HepG2 (cell line): ENCODE measurements around the gene WIZ. TPM values are rescaled to one million over a fixed set of nuclear protein-coding genes. Genes with fewer than 3 reads are reported as not detected.

Experiments used
- ATAC-seq: fragments of 200-7000 bp; cut with Tn5 transposase; 3 replicates; pipeline ENCODE4 v1.9.1; 2020; ENCODE audit warnings: mild to moderate bottlenecking, moderate library complexity
- BruUV-seq: library from RNA; stranded (reverse); fragments of 400-500 nt; replicated peaks from 2 replicates; lab custom pipeline; 2021; lab: Mats Ljungman, UMichigan
- CTCF ChIA-PET: fragments of 300-600 bp; formaldehyde crosslinking; extraction: SDS; loops from one replicate; lab custom pipeline; 2021; ENCODE audit warnings: low total read pairs, inconsistent platforms, low intra/inter-chr PET ratio; lab: Yijun Ruan, JAX
- POLR2A ChIA-PET: fragments of 350-600 bp; sonication (Branson Sonifier 250); formaldehyde crosslinking; loops from one replicate; lab custom pipeline; 2020; ENCODE audit warnings: antibody characterized with exemption, inconsistent platforms; lab: Yijun Ruan, JAX
- DNase-seq: peaks from one replicate; pipeline ENCODE4 v3.0.0-alpha.2; 2015; ENCODE audit warnings: low spot score
- FAIRE-seq: peaks from 3 replicates; lab custom pipeline; 2011; peaks lifted over from hg19 to GRCh38; lab: Jason Lieb, UNC
- H2AFZ ChIP-seq: one replicate; pipeline ENCODE4 v1.6.1; 2011; ENCODE audit warnings: low read length, inconsistent platforms
- H3K27ac ChIP-seq: fragments of 300-600 bp; 3 replicates; pipeline ENCODE4 v1.8.0; 2011; ENCODE audit warnings: mixed run types, mild to moderate bottlenecking, mixed read lengths, low read length, inconsistent platforms; ENCODE audit not compliant: insufficient read depth; ENCODE audit errors: extremely low read length
- H3K27me3 ChIP-seq, 2 experiments: fragments of 200-600 bp in 1 of 2; 2 replicates in 1 of 2; 3 replicates in 1 of 2; pipeline versions ENCODE4 v1.6.0 to v1.8.0; 2011; ENCODE audit warnings: low read length in 2 of 2, mild to moderate bottlenecking in 2 of 2, moderate library complexity in 2 of 2, inconsistent platforms in 1 of 2; ENCODE audit not compliant: insufficient read depth in 2 of 2, control insufficient read depth in 1 of 2
- H3K36me3 ChIP-seq, 2 experiments: fragments of 200-600 bp in 1 of 2; replicated peaks in 1 of 2; 2 replicates in 1 of 2; 3 replicates in 1 of 2; pipeline versions ENCODE4 v1.5.1 to v1.8.0; 2011; ENCODE audit warnings: low read length in 2 of 2, inconsistent platforms in 1 of 2; ENCODE audit not compliant: insufficient read depth in 2 of 2, control insufficient read depth in 1 of 2
- H3K4me1 ChIP-seq: 2 replicates; pipeline ENCODE4 v1.5.1; 2012; ENCODE audit warnings: low read length, inconsistent platforms; ENCODE audit not compliant: insufficient read depth
- H3K4me2 ChIP-seq: 2 replicates; pipeline ENCODE4 v1.6.0; 2011; ENCODE audit warnings: low read depth, low read length, inconsistent platforms
- H3K4me3 ChIP-seq, 3 experiments: fragments of 200-600 bp in 1 of 3; sonication (generic), shearing (Covaris generic) in 1 of 3; replicated peaks in 1 of 3; 2 replicates each; pipeline ENCODE4 v1.5.1; 2011 to 2016; ENCODE audit warnings: low read length in 3 of 3, inconsistent platforms in 2 of 3, low read depth in 2 of 3, mild to moderate bottlenecking in 2 of 3, control low read depth in 1 of 3, mixed read lengths in 1 of 3; ENCODE audit not compliant: insufficient read depth in 1 of 3
- H3K79me2 ChIP-seq: one replicate; pipeline ENCODE4 v1.6.1; 2011; ENCODE audit warnings: low read length, inconsistent platforms; ENCODE audit not compliant: insufficient read depth
- H3K9ac ChIP-seq: 2 replicates; pipeline ENCODE4 v1.6.0; 2011; ENCODE audit warnings: mild to moderate bottlenecking, low read depth, low read length, inconsistent platforms; ENCODE audit not compliant: insufficient read depth
- H3K9me3 ChIP-seq: 2 replicates; pipeline ENCODE4 v1.5.1; 2012; ENCODE audit warnings: mild to moderate bottlenecking, low read length
- H4K20me1 ChIP-seq: 2 replicates; pipeline ENCODE4 v1.6.0; 2011; ENCODE audit warnings: inconsistent platforms, mild to moderate bottlenecking, low read length, moderate library complexity; ENCODE audit not compliant: insufficient read depth
- KDM2A ChIP-seq: sonication (generic); formaldehyde crosslinking; IDR thresholded peaks from 2 replicates; pipeline ENCODE4 v1.4.0; 2020; ENCODE audit warnings: low read depth, missing genetic modification reagents, borderline replicate concordance
- MAFF ChIP-seq: IDR thresholded peaks from 2 replicates; pipeline ENCODE4 v1.6.1; 2011; ENCODE audit warnings: low read depth, low read length, improper control_type of control experiment
- NFE2L2 ChIP-seq: fragments of 150-350 bp; IDR thresholded peaks from 2 replicates; pipeline ENCODE4 v1.6.1; 2014; ENCODE audit warnings: low read length
- PRPF4 ChIP-seq: fragments of 200-400 bp; formaldehyde crosslinking; IDR thresholded peaks from 2 replicates; pipeline ENCODE4 v1.6.1; 2016; ENCODE audit warnings: low read length, low read depth; ENCODE audit not compliant: poor library complexity, severe bottlenecking
- TP53 ChIP-seq: sonication (generic); formaldehyde crosslinking; conservative IDR thresholded peaks from 2 replicates; pipeline ENCODE4 v1.4.0; 2020; ENCODE audit warnings: missing genetic modification reagents
- ZNF451 ChIP-seq: sonication (generic); formaldehyde crosslinking; IDR thresholded peaks from 2 replicates; pipeline ENCODE4 v1.5.0; 2020; ENCODE audit warnings: mild to moderate bottlenecking, missing genetic modification reagents
- ZNF547 ChIP-seq: sonication (generic); formaldehyde crosslinking; IDR thresholded peaks from 2 replicates; pipeline ENCODE4 v1.5.1; 2020; ENCODE audit warnings: mild to moderate bottlenecking, missing genetic modification reagents
- ZNF670 ChIP-seq: sonication (generic); formaldehyde crosslinking; IDR thresholded peaks from 2 replicates; pipeline ENCODE4 v1.8.0; 2022; ENCODE audit warnings: mild to moderate bottlenecking, missing genetic modification reagents, borderline replicate concordance
- WGBS: methylation state at CpG from one replicate; pipeline ENCODE4 v1.1.6; 2017; ENCODE audit warnings: low lambda C conversion rate; 5-methylcytosine and 5-hydroxymethylcytosine counted together
- in situ Hi-C: cut with HindIII; loops from 2 replicates; pipeline ENCODE4 v1.10.0; 2017; ENCODE audit warnings: low pct_unique_long_range_greater_than_20kb; ENCODE audit not compliant: extremely low pct_ligation_motif_present
- intact Hi-C: fragments of 100-400 bp; cut with micrococcal nuclease; formaldehyde crosslinking; loops from one replicate; pipeline ENCODE4 v1.10.0; 2022; ENCODE audit not compliant: unreplicated experiment
- polyA plus RNA-seq, 8 experiments: library from polyadenylated mRNA; depleted of rRNA in 3 of 8; stranded (reverse) in 7 of 8; unstranded in 1 of 8; fragments of >200 nt; fragmentation: Illumina TruSeq in 4 of 8; extraction: Trizol in 4 of 8; gene quantifications; 2 replicates each; pipeline versions ENCODE4 v1.2.1 to v1.2.3, GENCODE V29; 2011 to 2016; ENCODE audit warnings: low read depth in 4 of 8, missing spikeins in 1 of 8, mixed read lengths in 1 of 8; ENCODE audit not compliant: insufficient read depth in 1 of 8
- total RNA-seq, 5 experiments: library from RNA; depleted of rRNA; stranded (reverse); fragments of >200 nt; fragmentation: Illumina TruSeq; extraction: Trizol; gene quantifications; 2 replicates each; pipeline ENCODE4 v1.2.3, GENCODE V29; 2016; ENCODE audit warnings: low read depth in 1 of 5
- TF ChIP-seq, protein P1 (sequence below): sonication (generic); formaldehyde crosslinking; IDR thresholded peaks from 2 replicates; pipeline ENCODE4 v1.4.0; 2020; ENCODE audit warnings: mild to moderate bottlenecking, low read depth, missing genetic modification reagents
- TF ChIP-seq, protein P2 (sequence below): sonication (generic); formaldehyde crosslinking; IDR thresholded peaks from 2 replicates; pipeline ENCODE4 v1.4.0; 2020; ENCODE audit warnings: mild to moderate bottlenecking, missing genetic modification reagents
- TF ChIP-seq, protein P3 (sequence below): sonication (generic); formaldehyde crosslinking; IDR thresholded peaks from 2 replicates; pipeline ENCODE4 v1.8.0; 2022; ENCODE audit warnings: missing genetic modification reagents, low read depth, mild to moderate bottlenecking, borderline replicate concordance

WIZ gene
- total and polyA plus RNA-seq, 2 of the 13 experiments (the other 11 are each of a cell fraction or from before 2014, with no cell fraction given), result 4.7 to 4.8 TPM

GRCh38 chr19:15381864-15382263, 67.9 kb downstream of the WIZ start:
- Histone ChIP-seq H3K79me2 (peaks cover 24% of the 10 kb centered on the region), H3K27ac (no peak overlapping the region), H3K4me2 (no peak overlapping the region), H3K4me1 (peaks cover 36% of the 10 kb centered on the region), H3K9ac (no peak overlapping the region), H3K4me3 (no peak overlapping the region), H3K27me3 (no peaks in the 10 kb centered on the region; a peak in 1 of 5 replicates), H4K20me1 (peaks cover 18% of the 10 kb centered on the region), H3K36me3 (peaks cover 1 to 22% of the 10 kb centered on the region in 2 experiments; a peak in 3 of 5 replicates), H2AFZ (no peak overlapping the region), H3K9me3 (no peaks in the 10 kb centered on the region)
- POLR2A ChIA-PET, result interaction anchor here (0.7 kb wide), 1 partner anchor 697 kb away, joined by 4 read pairs; no protein-coding TSS in a partner anchor
- TF ChIP-seq KDM2A (CRISPR knock-in tag) (no peak), NFE2L2 (0 out of 2 replicates have a peak, but pooled peaks have one; percentile 26)
- no TSS peak for BruUV-seq
- DNase-seq, result no peak
- ATAC-seq, result no peak
- 98% methylated on average over 6 of the region's 6 CpGs for WGBS
- FAIRE-seq, result no peak
- CTCF ChIA-PET, result no interaction called here
- in situ Hi-C loops (no loop called here), intact Hi-C loops (no loop called here)

DNA sequence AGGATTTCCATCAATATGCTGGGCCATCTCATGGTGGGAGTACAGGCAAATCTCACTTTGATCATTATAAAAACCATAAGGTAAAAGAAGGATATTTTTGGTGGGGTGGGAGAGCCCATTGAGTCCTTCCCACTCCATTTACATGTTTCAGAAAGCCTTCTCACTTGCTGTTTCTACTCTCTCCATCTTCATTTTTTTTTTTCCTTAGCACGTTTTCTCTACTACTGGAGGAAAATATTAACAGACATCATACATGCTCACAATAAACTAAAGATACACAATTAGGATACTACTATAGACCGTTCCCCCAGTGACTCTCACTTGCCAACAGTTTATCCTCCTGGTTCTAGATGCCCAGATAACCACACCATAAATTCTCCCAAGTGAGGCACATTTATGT, 68.3 kb downstream of the WIZ start:
- Histone ChIP-seq H3K4me3 (no peak overlapping the region), H4K20me1 (peaks cover 22% of the 10 kb centered on the region), H3K4me2 (no peak overlapping the region), H3K27ac (no peak overlapping the region), H3K36me3 (peaks cover 0 to 19% of the 10 kb centered on the region in 2 experiments; a peak in 2 of 5 replicates), H3K79me2 (peaks cover 28% of the 10 kb centered on the region), H3K27me3 (no peaks in the 10 kb centered on the region; a peak in 1 of 5 replicates), H3K4me1 (peaks cover 40% of the 10 kb centered on the region), H2AFZ (no peak overlapping the region), H3K9me3 (no peaks in the 10 kb centered on the region), H3K9ac (no peak overlapping the region)
- intact Hi-C loops (no loop called here), in situ Hi-C loops (no loop called here)
- DNase-seq, result no peak
- ChIA-PET CTCF (no interaction called here), POLR2A (no interaction called here)
- no peak for ATAC-seq
- WGBS, result 95% methylated on average over 2 of the region's 2 CpGs
- no peak for FAIRE-seq
- BruUV-seq, result no TSS peak
- TF ChIP-seq, protein P1, sequence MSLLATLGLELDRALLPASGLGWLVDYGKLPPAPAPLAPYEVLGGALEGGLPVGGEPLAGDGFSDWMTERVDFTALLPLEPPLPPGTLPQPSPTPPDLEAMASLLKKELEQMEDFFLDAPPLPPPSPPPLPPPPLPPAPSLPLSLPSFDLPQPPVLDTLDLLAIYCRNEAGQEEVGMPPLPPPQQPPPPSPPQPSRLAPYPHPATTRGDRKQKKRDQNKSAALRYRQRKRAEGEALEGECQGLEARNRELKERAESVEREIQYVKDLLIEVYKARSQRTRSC (CRISPR knock-in tag), result no peak
- TF ChIP-seq ZNF670 (CRISPR knock-in tag) (no peak), TP53 (CRISPR knock-in tag) (no peak), MAFF (no peak), ZNF547 (CRISPR knock-in tag) (no peak), ZNF451 (CRISPR knock-in tag) (no peak), PRPF4 (no peak)
- TF ChIP-seq, protein P2, sequence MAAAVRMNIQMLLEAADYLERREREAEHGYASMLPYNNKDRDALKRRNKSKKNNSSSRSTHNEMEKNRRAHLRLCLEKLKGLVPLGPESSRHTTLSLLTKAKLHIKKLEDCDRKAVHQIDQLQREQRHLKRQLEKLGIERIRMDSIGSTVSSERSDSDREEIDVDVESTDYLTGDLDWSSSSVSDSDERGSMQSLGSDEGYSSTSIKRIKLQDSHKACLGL (CRISPR knock-in tag), result no peak
- TF ChIP-seq, protein P3, sequence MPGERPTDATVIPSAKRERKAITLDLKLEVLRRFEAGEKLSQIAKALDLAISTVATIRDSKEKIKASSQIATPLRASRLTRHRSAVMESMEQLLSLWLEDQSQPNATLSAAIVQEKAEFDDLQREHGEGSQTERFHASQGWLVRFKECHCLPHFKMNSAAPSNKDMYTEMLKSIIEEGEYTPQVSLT, result no peak
